Renal cortical epithelial cell (primary cell): Measurements from ENCODE around the gene LONRF3. TPM values are rescaled to one million over a fixed set of nuclear protein-coding genes. Genes with fewer than 3 reads are reported as not detected.

Experiments
- DNase-seq: peaks from one replicate; pipeline ENCODE4 v3.0.0-alpha.2; 2011; ENCODE audit warnings: low read depth
- total RNA-seq: library from RNA; depleted of rRNA; stranded (reverse); fragments of >200 nt; gene quantifications from 2 replicates; pipeline ENCODE4 v1.2.3, GENCODE V29; 2014

The LONRF3 gene
- total RNA-seq, 1 donor from 2014 or later, result 7.2 TPM

DNA sequence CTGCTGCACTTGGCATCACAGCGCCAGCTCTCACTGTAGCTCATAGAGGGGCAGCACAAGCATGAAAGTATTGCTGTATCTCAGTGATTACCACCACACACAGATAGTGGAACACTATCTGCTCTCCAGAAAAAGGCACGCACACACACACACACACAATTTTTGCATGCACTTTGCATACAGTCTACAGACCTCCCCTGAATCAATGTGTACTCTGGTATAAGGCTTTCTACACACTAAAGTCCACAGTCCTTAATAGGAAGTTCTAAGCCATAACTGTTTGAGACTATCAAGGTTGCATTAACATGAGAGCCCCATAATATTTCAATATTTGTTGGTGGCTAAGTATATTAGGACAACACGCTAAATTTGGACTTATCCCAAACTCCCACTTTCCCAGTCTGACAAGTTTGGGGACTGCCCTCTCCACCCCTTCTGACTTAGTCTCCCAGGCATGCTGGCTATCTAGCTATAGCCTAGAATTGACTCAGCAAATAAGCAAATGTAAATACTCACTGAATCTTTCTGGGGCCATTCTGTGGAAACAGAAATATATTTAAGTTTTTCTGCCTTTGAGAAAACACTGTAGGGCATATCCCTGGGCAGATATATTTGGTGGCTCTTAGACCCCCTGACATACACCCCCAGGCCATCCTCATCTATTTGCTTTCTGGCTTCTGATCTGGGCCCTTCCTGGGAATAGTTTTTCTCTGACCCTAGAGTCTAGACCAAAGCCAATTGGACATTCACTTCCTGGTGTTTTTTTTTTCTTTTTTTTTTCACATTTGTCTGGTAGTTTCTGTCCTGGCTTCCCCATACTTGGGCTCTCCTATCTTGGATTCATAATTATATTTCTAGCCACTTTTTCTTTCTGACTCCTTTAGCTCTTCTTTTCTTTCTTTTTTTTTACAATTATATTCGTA, 62.0 kb downstream of the LONRF3 start:
- no peak for DNase-seq

DNA sequence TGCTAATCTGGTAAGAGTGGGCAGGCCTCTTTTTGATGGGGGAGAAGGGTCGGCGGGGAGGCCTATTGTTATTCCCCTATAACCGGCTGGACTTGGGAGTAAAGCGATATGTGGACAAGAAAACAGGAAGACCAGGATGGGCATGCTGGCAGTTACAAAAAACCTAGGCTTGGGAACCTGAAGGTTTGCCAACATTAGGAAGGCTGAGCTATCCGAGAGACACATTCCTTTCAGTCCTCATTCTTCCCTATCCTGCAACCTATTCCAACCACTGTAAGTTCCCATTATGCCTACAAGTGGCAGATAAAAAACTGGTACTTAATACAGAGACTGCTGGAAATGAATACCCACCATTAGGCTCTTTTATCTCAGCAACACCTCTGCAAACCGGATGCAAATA, 66.0 kb downstream of the LONRF3 start:
- DNase-seq, result no peak

DNA sequence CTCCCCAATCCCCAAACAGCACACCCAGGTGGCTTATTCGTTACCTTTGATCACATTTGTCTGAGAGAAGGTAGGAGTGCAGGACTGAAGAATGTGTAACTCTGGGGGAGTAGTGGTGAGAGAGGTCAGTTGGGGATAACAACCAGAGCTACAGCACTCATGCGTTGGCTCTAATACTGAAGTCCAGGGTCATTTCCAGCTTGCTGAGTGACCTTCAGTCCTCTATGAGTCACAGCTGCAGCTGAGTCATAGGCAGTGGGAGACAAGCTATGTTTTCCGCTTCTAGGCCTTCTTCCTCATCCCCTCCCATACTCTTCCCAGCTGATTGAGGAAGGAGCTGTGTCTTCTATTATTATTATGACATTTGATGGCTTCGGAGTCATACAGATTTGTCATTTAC, 66.8 kb downstream of the LONRF3 start:
- peak; percentile 93 for DNase-seq

DNA sequence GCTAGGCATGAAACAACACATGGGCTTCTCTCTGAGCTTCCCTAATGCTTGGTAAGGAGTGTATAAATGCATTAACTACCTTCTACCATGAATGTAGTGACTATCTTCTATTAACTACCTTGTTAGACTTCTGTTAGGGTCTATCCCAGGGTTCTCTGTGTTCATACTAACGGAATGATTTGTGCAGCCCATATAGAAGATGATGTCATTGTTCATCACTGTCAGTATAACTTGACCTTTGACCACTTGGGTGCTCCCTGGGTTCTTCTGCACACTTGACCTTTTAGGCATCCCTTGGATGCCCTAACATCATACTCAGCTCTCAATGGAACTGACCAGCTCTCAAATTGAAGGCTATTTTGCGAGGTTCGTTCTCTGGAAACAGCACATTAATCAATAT, 67.6 kb downstream of the LONRF3 start:
- no peak for DNase-seq

DNA sequence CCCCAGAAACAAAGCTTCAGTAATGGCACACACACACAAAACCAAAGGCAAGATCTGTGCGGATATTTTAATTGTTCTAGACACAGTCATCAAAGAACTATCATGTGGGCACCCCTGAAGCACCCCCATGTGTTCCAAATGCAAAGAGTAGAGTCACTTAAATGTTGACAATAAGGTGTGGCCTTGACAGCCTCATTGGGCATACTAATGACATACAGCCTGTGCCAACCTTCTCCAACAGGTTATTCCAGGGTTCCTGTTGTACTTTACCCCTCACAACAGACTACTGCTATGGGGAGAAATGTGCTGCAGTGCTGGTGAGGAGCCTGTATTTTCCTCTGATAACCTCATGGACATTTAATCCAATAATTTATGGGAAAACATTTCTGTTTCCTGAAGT, 68.6 kb downstream of the LONRF3 start:
- DNase-seq, result no peak

DNA sequence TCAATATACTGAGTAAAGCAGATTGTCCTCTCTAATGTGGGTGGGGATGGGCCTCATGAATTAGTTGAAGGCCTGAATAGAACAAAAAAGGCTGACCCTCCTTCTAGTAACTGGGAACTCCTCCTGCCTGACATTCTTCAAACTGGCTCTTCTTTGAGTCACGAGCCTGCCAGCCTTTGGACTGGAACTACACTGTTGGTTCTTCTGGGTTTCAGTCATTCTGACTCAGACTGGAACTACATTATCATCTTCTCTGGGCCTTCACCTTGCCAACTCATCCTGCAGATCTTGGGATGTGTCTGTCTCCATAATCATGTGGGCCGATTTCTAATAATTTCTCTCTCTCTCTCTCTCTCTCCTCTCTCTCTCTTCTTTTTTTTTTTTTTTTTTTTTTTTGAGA, 71.5 kb downstream of the LONRF3 start:
- peak; percentile 15 for DNase-seq

DNA sequence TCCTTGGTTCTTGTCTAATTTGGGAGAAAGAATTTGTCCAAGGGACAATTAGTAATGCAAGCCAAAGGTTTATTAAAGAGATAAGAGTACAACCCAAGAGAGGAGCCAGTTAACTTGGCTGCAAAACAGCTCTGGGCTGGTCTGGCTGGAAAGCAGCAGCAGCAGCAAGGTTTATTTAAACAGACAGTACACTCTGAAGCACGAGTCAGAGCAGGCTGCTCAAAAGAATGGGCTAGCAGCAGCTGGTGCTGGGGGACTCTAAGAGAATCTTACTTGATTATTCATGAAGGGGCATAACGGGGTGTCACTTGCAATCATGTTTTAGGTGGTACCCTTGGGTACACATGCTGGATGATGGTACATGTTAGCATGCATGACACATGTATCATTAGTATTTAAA, 81.3 kb downstream of the LONRF3 start:
- DNase-seq, result no peak

DNA sequence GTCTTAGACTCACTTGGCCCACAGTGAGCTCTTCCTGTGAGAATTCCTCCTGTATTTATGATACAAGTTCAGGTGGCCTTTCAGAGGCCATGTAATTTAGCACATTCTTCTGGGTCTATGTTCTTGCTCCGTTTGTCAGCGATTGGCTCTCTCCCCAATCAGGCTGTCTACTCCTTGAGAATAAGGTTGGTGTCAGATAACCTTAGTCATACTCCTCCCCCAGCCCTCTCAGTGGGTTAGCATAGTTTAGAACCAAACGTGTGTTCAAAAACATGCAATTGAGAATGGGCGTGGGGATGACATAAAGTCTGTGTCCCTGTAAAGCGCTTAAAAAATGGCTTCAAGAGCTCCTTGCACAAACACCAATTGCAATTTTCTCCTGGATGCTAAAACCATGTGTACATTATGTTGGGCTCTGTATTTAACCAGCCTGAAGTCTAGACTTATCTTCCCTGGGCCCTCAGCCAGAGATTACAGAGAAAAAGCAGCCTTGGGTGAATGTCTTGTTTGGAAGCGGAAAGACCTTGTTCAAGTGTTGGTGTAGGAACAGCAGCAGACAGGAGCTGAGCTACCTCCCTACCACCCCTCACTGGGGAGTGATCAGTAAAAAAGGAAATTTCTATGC, 88.4 kb downstream of the LONRF3 start:
- DNase-seq, result no peak

DNA sequence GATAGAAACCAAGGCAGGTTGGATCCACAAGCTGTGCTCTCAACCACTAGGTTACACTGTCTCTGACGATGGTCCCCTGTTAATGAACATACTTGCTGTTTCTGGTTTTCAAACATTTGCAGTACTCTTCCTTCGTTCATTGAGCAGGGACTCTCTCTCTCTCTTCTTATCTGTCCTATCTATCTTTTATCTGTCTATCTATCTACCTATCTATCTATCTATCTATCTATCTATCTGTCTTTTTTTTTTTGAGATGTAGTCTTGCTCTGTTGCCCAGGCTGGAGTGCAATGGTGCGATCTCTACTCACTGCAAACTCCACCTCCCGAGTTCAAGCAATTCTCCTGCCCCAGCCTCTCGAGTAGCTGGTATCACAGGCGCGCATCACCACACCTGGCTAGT, 89.0 kb downstream of the LONRF3 start:
- no peak for DNase-seq

DNA sequence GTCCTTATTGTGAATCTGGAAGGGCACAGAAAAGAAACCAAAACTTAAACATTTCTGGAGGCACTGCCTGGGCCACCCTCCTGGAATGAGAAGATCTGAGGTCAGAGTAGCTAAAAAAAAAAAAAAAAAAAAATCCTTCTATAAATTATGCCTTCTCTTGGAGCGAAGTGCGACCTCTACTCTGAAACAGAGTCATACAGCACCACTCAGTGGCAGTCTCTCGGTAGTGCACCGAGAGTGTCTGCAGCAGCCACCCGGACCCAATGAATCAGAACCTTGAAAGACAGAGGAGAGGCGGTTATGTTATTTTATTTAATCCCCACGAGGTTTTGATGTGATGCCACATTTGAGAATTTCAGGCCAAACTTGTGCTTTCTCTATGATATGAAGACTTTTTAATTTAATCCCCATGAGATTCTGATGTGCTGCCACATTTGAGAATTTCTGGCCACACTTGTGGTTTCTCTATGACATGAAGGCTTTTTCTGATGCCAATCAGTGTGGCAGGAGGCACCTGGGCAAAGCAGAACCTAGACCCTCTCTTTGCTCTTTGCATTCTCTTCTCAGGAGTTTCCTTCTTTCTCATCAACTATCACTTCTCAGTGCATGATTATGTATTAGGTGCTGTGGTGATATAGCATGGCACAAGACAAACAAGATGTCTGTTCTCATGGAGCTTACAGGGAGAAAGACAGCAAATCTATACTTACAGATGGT, 92.8 kb downstream of the LONRF3 start:
- peak; percentile 47 for DNase-seq

Other genes with a start within 250 kb of the LONRF3 start
- 39.9 and 57.3 TPM in 2 replicates for gene IL13RA1, start 247.0 kb upstream of the LONRF3 start, total RNA-seq
- 0.05 TPM in 1 of 2 replicates, not detected in the other for gene ZCCHC12, start 150.8 kb upstream of the LONRF3 start, total RNA-seq
- not detected in 2 replicates for gene CT47C1, start 98.4 kb downstream of the LONRF3 start, total RNA-seq
- not detected in 2 replicates for gene KIAA1210, start 153.2 kb downstream of the LONRF3 start, total RNA-seq